Middle frontal gyrus (tissue), 1 donor: ENCODE results near the gene IFIT1B.
"Not testable (repeated sequence)": the region's sequence is repeated elsewhere in the genome, so short reads cannot be mapped to it uniquely, and the experiment has no call there.

ENCODE experiments used
- DNase-seq: peaks from one replicate; pipeline ENCODE4 v3.0.0-alpha.2; 2015; ENCODE audit warnings: low spot score; ENCODE audit errors: extremely low spot score

Gene IFIT1B

GRCh38 chr10:89377705-89378637, at the start of gene IFIT1B:
Gene IFIT1B, plus strand, starts transcription at chr10:89378056. Its CDS starts 80 bp downstream, at chr10:89378136.
- no peak for DNase-seq

GRCh38 chr10:89329151-89329550, 48.7 kb upstream of the IFIT1B start:
- DNase-seq, result no peak

- not testable (repeated sequence) for DNase-seq
Observed at GRCh38 chr10:89330014-89330413, 47.8 kb upstream of the IFIT1B start.

GRCh38 chr10:89330537-89331212, 47.2 kb upstream of the IFIT1B start:
- DNase-seq, result no peak

GRCh38 chr10:89331487-89332122, 46.3 kb upstream of the IFIT1B start:
- not testable (repeated sequence) for DNase-seq

GRCh38 chr10:89332123-89332633, 45.7 kb upstream of the IFIT1B start:
- no peak for DNase-seq

GRCh38 chr10:89335226-89335625, 42.6 kb upstream of the IFIT1B start:
- DNase-seq, result no peak

- no peak for DNase-seq
Observed at GRCh38 chr10:89336241-89336640, 41.6 kb upstream of the IFIT1B start.

- DNase-seq, result no peak
Observed at GRCh38 chr10:89337484-89337883, 40.4 kb upstream of the IFIT1B start.

GRCh38 chr10:89338713-89339112, 39.1 kb upstream of the IFIT1B start:
- DNase-seq, result no peak

GRCh38 chr10:89339875-89340274, 38.0 kb upstream of the IFIT1B start:
- no peak for DNase-seq

GRCh38 chr10:89341649-89342048, 36.2 kb upstream of the IFIT1B start:
- no peak for DNase-seq

- DNase-seq, result peak; percentile 92
Observed at GRCh38 chr10:89342206-89342958, 35.5 kb upstream of the IFIT1B start.

- DNase-seq, result no peak
Observed at GRCh38 chr10:89343089-89343767, 34.6 kb upstream of the IFIT1B start.

- no peak for DNase-seq
Observed at GRCh38 chr10:89344156-89344555, 33.7 kb upstream of the IFIT1B start.

- no peak for DNase-seq
Observed at GRCh38 chr10:89345367-89346000, 32.4 kb upstream of the IFIT1B start.

- no peak for DNase-seq
Observed at GRCh38 chr10:89346405-89347254, 31.2 kb upstream of the IFIT1B start.

- DNase-seq, result no peak
Observed at GRCh38 chr10:89347701-89348457, 30.0 kb upstream of the IFIT1B start.
